Lower leg skin (tissue), 4 donors: ENCODE measurements around the gene HPDL. TPM values are rescaled to one million over a fixed set of nuclear protein-coding genes. Genes with fewer than 3 reads are reported as not detected.

Experiments
- DNase-seq, 2 donors: peaks; one replicate each; pipeline ENCODE4 v3.0.0-alpha.2; 2019; ENCODE audit warnings: low spot score in 2 of 2
- H3K4me3 ChIP-seq: fragments of 200-600 bp; sonication (generic); 2 replicates; pipeline ENCODE4 v1.5.1; 2017; ENCODE audit warnings: mild to moderate bottlenecking, low read depth; ENCODE audit not compliant: poor library complexity, severe bottlenecking
- POLR2A ChIP-seq, 2 donors: fragments of 450-650 bp; IDR thresholded peaks; one replicate each; pipeline ENCODE4 v1.6.1; 2016 to 2017; ENCODE audit warnings: antibody characterized with exemption in 2 of 2, mild to moderate bottlenecking in 1 of 2, moderate library complexity in 1 of 2
- WGBS, 2 donors: methylation state at CpG; one replicate each; pipeline ENCODE4 v1.1.5; 2018; 5-methylcytosine and 5-hydroxymethylcytosine counted together
- intact Hi-C: fragments of 100-400 bp; cut with DNase I; formaldehyde crosslinking; loops from one replicate; pipeline ENCODE4 v1.15.0; 2023; ENCODE audit warnings: low total_unique reads
- total RNA-seq, 4 donors: library from RNA; depleted of rRNA; stranded (reverse); fragments of >200 nt; gene quantifications; one replicate each; pipeline ENCODE4 v1.1.0, GENCODE V29; 2016
- TF ChIP-seq, protein P1 (sequence below), 3 donors: fragments of 450-650 bp; IDR thresholded peaks; one replicate each; pipeline ENCODE4 v1.5.1; 2016; ENCODE audit warnings: antibody characterized with exemption in 3 of 3, mild to moderate bottlenecking in 3 of 3, moderate library complexity in 2 of 3

HPDL gene
- total RNA-seq, 4 donors from 2014 or later: 0.34 to 0.91 (median 0.63) TPM

DNA sequence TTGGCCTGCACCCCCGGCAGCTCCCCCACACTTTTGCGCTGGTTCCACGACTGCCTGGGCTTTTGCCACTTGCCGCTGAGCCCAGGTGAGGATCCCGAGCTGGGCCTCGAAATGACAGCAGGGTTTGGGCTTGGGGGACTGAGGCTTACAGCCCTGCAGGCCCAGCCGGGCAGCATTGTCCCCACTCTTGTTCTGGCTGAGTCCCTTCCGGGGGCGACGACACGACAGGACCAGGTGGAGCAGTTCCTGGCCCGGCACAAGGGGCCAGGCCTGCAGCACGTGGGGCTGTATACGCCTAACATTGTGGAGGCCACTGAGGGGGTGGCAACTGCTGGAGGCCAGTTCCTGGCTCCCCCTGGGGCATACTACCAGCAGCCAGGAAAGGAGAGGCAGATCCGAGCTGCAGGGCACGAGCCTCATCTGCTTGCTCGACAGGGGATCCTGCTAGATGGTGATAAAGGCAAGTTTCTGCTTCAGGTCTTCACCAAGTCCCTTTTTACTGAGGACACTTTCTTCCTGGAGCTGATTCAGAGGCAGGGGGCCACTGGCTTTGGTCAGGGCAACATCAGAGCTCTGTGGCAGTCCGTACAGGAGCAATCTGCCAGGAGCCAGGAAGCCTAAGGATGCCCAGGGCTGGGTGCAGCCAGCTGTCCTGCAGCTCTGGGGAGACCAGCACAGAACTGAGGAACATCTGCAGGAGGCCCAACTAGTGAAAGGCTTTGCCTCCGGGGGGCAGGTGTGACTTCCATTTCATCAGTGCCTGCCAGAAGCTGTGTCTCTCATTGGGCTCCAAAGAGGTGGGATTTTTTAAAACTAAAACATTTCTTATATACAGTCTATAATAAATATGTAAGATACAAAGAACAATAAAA is 1.2 kb downstream of the HPDL start:
- intact Hi-C loops: no loop called here
- WGBS, 2 donors: 73 to 77% methylated on average over 15 to 17 of the region's 19 CpGs
- no peak overlapping the region for H3K4me3 ChIP-seq

DNA sequence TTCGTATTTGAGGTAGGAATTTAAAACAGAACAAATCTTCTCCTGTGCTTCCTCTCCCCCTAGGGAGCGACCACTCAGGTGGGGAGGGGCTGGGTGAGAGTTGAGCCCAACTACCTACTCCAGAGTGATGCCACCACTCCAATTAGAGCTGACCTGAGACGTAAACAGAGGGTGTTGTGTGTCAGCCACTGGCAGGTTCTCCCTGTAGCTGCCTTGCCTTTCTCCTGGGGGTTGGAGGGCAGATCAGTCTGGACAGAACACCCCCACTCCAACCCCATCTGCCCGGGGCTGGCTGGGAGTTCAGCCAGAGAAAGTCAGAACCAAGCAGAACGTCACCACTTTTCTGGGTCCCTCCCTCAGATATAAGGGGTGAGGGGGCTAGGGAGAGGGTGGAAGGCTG is 2.0 kb downstream of the HPDL start:
- intact Hi-C loops: no loop called here
- TF ChIP-seq, protein P1, sequence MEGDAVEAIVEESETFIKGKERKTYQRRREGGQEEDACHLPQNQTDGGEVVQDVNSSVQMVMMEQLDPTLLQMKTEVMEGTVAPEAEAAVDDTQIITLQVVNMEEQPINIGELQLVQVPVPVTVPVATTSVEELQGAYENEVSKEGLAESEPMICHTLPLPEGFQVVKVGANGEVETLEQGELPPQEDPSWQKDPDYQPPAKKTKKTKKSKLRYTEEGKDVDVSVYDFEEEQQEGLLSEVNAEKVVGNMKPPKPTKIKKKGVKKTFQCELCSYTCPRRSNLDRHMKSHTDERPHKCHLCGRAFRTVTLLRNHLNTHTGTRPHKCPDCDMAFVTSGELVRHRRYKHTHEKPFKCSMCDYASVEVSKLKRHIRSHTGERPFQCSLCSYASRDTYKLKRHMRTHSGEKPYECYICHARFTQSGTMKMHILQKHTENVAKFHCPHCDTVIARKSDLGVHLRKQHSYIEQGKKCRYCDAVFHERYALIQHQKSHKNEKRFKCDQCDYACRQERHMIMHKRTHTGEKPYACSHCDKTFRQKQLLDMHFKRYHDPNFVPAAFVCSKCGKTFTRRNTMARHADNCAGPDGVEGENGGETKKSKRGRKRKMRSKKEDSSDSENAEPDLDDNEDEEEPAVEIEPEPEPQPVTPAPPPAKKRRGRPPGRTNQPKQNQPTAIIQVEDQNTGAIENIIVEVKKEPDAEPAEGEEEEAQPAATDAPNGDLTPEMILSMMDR (IDR thresholded peaks at IDR 0.05): no peak
- TF ChIP-seq POLR2A (IDR thresholded peaks at IDR 0.05): no peak
- 73 to 75% methylated on average over 5 of the region's 5 CpGs for WGBS, 2 donors
- DNase-seq: peak in 1 of 2 donors; percentile 65
- H3K4me3 ChIP-seq: no peak overlapping the region

More for the DNA sequence above, 1.2 kb downstream of the HPDL start:
- TF ChIP-seq POLR2A (IDR thresholded peaks at IDR 0.05): no peak
- TF ChIP-seq, protein P1 (IDR thresholded peaks at IDR 0.05): no peak
- DNase-seq: peak in 1 of 2 donors; percentile 65

DNA sequence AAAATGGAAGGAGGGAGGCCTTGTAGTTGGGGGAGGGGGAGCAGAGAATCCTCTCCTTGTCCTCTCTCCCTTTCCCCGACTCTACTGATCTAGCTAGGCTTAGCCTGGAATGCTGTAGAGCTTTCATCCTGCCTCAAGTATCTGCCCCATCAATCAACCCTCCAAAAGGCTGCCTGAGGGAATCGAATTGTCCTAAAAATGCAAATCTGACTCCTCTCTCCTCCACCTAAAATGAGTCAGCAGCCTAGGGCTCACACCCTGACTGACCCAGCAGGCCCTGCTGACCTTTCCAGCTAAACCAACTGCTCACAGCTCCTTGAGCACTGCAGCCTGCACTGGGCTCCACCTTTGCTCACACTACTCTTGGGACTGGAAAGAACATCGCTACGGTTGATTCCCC is 2.8 kb downstream of the HPDL start:
- TF ChIP-seq, protein P1 (IDR thresholded peaks at IDR 0.05): no peak
- no peak for TF ChIP-seq POLR2A (IDR thresholded peaks at IDR 0.05)
- H3K4me3 ChIP-seq: no peak overlapping the region
- peak in 1 of 2 donors; percentile 56 for DNase-seq
- intact Hi-C loops: no loop called here
- 64 to 72% methylated on average over 4 of the region's 4 CpGs for WGBS, 2 donors

DNA sequence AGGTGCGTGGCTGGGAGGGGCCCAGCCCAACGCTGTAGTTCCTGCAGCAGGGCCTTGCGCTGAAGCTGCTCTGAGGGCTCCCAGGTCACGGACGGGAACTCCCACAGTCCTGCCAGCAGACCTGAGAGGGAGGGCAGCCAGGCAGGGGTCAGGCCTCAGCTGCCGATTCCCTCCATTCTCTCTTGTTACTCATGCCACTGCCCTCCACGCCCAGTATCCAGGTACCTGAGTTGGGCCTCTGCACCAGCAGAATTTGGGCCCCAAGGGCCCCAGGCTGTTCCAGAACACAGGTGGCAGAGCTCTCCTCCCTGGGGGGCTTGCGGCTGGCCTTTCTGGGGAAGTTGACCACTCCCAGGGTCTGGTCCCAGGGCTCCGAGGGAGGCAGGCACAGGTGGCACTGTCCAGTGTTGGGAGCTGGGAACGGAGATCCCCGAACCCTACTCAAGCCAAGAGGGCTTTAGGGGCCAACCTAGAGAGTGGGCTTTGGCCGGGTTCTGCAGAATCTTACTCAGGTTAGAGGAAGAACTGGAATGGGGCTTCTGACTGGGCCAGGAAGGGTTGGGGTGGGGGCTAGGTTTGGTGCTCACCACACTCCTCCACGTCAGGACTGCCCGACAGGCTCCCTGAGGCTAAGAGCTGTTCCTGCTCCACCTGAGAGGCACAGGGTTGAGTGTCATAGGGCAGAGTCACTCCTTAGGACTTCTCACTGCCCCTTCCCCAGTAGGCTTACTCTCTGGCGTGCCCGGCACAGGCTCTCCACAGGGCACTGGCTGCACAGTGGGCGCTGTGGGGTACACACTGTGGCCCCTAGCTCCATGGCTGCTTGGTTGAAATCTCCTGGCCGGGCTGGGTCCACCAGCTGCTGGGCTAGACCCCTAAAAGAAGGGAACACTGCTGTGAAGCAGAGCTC is 5.0 kb downstream of the HPDL start:
- no peak overlapping the region for H3K4me3 ChIP-seq
- WGBS, 2 donors: 93 to 95% methylated on average over 15 to 16 of the region's 18 CpGs
- TF ChIP-seq, protein P1 (IDR thresholded peaks at IDR 0.05): no peak
- no peak for TF ChIP-seq POLR2A (IDR thresholded peaks at IDR 0.05)
- intact Hi-C loops: no loop called here
- peak in 1 of 2 donors; percentile 78 for DNase-seq

DNA sequence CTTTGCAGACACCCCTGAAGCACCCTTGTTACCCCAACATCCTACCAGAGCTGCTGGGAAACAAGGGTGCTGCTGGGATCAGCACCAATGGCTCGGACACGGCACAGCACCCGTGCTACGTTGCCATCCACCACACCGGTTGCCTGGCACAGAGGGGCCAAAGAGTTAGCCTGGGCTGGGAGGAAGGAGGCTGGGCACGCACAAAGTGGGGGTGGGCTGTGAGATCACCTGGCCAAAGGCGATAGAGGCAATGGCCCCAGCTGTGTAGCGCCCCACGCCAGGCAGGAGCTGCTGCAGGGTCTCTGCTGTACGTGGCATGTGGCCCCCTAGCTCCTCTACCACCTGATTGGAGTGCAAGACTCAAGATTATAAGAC is 5.6 kb downstream of the HPDL start:
- WGBS, 2 donors: 93 to 100% methylated on average over 10 of the region's 10 CpGs
- H3K4me3 ChIP-seq: no peak overlapping the region
- intact Hi-C loops: no loop called here
- peak in 1 of 2 donors; percentile 65 for DNase-seq
- no peak for TF ChIP-seq POLR2A (IDR thresholded peaks at IDR 0.05)
- TF ChIP-seq, protein P1 (IDR thresholded peaks at IDR 0.05): no peak
